ENCODE measurements around the gene SMIM33. TPM values are rescaled to one million over a fixed set of nuclear protein-coding genes. Genes with fewer than 3 reads are reported as not detected.

SMIM33 gene
- total and polyA plus RNA-seq, 2 of the 13 experiments (the other 11 are each of a cell fraction or from before 2014, with no cell fraction given) = not detected

DNA sequence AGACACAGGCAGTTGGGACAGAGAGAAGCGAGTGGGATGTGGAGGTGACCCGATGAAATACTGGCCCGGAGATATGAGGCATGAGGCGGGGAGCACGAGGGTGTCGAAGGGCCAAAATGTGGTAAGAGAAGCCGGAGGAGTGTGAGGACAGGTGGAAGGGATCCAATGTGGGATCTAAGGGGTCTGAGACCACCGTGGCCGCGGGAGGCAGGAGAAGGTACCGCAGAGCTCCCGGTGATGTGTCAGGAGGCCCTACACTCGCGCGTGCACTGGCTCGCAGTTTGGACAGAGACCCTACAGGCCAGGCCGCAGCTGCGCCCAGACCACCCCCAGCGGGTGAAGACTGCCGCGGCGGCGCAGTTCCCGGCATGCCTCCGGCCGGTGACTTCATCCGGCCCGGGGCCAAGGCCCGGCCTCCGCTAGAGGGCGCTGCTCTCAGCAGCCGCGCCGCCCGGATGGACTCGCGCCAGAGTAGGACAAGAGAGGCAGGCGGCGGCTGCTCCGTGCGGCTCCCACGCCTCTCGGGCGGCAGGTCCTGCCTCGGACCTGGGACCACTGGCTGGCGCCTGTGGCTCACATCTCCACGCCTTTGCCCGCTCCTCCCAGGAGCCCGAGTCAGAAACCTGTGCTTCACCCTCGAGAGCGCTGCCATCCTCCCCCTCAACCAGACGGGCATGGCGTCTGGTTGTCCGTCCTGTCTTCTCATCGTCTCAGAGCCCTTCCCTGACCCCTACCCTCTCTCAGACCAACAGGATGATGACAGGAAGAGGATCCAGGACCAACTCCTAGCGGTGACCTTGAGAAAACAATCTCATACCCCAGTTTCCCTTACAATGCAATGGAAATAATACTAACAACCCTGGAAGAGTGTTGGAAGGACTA, 47.1 kb downstream of the SMIM33 start (continued):
- TF ChIP-seq, protein P1, sequence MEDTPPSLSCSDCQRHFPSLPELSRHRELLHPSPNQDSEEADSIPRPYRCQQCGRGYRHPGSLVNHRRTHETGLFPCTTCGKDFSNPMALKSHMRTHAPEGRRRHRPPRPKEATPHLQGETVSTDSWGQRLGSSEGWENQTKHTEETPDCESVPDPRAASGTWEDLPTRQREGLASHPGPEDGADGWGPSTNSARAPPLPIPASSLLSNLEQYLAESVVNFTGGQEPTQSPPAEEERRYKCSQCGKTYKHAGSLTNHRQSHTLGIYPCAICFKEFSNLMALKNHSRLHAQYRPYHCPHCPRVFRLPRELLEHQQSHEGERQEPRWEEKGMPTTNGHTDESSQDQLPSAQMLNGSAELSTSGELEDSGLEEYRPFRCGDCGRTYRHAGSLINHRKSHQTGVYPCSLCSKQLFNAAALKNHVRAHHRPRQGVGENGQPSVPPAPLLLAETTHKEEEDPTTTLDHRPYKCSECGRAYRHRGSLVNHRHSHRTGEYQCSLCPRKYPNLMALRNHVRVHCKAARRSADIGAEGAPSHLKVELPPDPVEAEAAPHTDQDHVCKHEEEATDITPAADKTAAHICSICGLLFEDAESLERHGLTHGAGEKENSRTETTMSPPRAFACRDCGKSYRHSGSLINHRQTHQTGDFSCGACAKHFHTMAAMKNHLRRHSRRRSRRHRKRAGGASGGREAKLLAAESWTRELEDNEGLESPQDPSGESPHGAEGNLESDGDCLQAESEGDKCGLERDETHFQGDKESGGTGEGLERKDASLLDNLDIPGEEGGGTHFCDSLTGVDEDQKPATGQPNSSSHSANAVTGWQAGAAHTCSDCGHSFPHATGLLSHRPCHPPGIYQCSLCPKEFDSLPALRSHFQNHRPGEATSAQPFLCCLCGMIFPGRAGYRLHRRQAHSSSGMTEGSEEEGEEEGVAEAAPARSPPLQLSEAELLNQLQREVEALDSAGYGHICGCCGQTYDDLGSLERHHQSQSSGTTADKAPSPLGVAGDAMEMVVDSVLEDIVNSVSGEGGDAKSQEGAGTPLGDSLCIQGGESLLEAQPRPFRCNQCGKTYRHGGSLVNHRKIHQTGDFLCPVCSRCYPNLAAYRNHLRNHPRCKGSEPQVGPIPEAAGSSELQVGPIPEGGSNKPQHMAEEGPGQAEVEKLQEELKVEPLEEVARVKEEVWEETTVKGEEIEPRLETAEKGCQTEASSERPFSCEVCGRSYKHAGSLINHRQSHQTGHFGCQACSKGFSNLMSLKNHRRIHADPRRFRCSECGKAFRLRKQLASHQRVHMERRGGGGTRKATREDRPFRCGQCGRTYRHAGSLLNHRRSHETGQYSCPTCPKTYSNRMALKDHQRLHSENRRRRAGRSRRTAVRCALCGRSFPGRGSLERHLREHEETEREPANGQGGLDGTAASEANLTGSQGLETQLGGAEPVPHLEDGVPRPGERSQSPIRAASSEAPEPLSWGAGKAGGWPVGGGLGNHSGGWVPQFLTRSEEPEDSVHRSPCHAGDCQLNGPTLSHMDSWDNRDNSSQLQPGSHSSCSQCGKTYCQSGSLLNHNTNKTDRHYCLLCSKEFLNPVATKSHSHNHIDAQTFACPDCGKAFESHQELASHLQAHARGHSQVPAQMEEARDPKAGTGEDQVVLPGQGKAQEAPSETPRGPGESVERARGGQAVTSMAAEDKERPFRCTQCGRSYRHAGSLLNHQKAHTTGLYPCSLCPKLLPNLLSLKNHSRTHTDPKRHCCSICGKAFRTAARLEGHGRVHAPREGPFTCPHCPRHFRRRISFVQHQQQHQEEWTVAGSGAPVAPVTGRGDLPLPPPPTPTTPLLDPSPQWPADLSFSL (CRISPR knock-in tag; IDR thresholded peaks at IDR 0.05) = 0 out of 2 replicates have a peak, but pooled peaks have one; percentile 12
- peak; percentile 21; the same call in 1 of the 2 replicates for TF ChIP-seq HNF4A (CRISPR knock-in tag; IDR thresholded peaks at IDR 0.05)
- TF ChIP-seq, protein P2, sequence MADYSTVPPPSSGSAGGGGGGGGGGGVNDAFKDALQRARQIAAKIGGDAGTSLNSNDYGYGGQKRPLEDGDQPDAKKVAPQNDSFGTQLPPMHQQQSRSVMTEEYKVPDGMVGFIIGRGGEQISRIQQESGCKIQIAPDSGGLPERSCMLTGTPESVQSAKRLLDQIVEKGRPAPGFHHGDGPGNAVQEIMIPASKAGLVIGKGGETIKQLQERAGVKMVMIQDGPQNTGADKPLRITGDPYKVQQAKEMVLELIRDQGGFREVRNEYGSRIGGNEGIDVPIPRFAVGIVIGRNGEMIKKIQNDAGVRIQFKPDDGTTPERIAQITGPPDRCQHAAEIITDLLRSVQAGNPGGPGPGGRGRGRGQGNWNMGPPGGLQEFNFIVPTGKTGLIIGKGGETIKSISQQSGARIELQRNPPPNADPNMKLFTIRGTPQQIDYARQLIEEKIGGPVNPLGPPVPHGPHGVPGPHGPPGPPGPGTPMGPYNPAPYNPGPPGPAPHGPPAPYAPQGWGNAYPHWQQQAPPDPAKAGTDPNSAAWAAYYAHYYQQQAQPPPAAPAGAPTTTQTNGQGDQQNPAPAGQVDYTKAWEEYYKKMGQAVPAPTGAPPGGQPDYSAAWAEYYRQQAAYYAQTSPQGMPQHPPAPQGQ (CRISPR knock-in tag; IDR thresholded peaks at IDR 0.05; ENCODE audit: borderline replicate concordance) = no peak
- peak; percentile 82 for TF ChIP-seq FOXO1 (CRISPR knock-in tag; IDR thresholded peaks at IDR 0.05)
- TF ChIP-seq, protein P3, sequence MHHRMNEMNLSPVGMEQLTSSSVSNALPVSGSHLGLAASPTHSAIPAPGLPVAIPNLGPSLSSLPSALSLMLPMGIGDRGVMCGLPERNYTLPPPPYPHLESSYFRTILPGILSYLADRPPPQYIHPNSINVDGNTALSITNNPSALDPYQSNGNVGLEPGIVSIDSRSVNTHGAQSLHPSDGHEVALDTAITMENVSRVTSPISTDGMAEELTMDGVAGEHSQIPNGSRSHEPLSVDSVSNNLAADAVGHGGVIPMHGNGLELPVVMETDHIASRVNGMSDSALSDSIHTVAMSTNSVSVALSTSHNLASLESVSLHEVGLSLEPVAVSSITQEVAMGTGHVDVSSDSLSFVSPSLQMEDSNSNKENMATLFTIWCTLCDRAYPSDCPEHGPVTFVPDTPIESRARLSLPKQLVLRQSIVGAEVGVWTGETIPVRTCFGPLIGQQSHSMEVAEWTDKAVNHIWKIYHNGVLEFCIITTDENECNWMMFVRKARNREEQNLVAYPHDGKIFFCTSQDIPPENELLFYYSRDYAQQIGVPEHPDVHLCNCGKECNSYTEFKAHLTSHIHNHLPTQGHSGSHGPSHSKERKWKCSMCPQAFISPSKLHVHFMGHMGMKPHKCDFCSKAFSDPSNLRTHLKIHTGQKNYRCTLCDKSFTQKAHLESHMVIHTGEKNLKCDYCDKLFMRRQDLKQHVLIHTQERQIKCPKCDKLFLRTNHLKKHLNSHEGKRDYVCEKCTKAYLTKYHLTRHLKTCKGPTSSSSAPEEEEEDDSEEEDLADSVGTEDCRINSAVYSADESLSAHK (CRISPR knock-in tag; IDR thresholded peaks at IDR 0.05; ENCODE audit: borderline replicate concordance) = no peak
- TF ChIP-seq ZSCAN22 (CRISPR knock-in tag; IDR thresholded peaks at IDR 0.05) = no peak
- peak; percentile 80 for TF ChIP-seq PHF21A (CRISPR knock-in tag; IDR thresholded peaks at IDR 0.05)
- TF ChIP-seq SIX4 (CRISPR knock-in tag; IDR thresholded peaks at IDR 0.05) = peak; percentile 64; the same call in 1 of the 2 replicates
- no peak; the same call in 1 of the 2 replicates for TF ChIP-seq ZNF878 (CRISPR knock-in tag; IDR thresholded peaks at IDR 0.05)
- peak; percentile 59; the same call in 1 of the 2 replicates for TF ChIP-seq GLI4 (CRISPR knock-in tag; IDR thresholded peaks at IDR 0.05; ENCODE audit: borderline replicate concordance)
- TF ChIP-seq ARNT2 (CRISPR knock-in tag; IDR thresholded peaks at IDR 0.05; ENCODE audit: low read depth) = peak; percentile 92
- peak; percentile 98 for TF ChIP-seq ZNF124 (CRISPR knock-in tag; IDR thresholded peaks at IDR 0.05)
- peak; percentile 66 for TF ChIP-seq PPARG (CRISPR knock-in tag; conservative IDR thresholded peaks at IDR 0.05)
- no peak; the same call in none of the 2 replicates for TF ChIP-seq MEF2D (CRISPR knock-in tag; IDR thresholded peaks at IDR 0.05)

Measured in HepG2 (cell line).